Peyer's patch (tissue), 4 donors: ENCODE data around the gene TMEM178B.

Experiments used
- POLR2A ChIP-seq, 2 donors: fragments of 450-650 bp; IDR thresholded peaks; one replicate each; pipeline ENCODE4 v1.5.1; 2017; ENCODE audit warnings: antibody characterized with exemption in 2 of 2, mild to moderate bottlenecking in 2 of 2, moderate library complexity in 2 of 2
- TF ChIP-seq, protein P1 (sequence below), 6 experiments: fragments of 450-650 bp in 4 of 6; fragments of 200-600 bp in 2 of 6; sonication (generic) in 1 of 6; IDR thresholded peaks; one replicate each; pipeline ENCODE4 v1.5.1; 2017 to 2019; ENCODE audit warnings: antibody characterized with exemption in 6 of 6, mild to moderate bottlenecking in 3 of 6, moderate library complexity in 1 of 6

DNA sequence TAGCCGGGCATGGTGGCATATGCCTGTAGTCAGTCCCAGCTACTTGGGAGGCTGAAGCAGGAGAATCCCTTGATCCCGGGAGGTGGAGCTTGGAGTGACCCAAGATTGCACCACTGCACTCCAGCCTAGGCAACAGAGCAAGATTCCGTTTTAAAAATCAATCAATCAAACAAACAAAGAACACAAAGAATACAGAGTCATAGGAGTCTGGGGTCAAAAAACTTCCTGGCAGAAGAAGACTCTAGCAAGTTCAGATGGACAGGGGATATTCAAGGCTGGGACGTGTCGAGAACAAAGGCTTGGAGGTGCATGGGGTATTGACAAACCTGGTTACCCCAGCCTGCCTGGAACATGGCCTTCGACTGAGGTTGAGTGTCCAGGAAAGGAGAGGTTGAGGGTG, 248.5 kb downstream of the TMEM178B start:
- TF ChIP-seq POLR2A (IDR thresholded peaks at IDR 0.05), result no peak
- TF ChIP-seq, protein P1, sequence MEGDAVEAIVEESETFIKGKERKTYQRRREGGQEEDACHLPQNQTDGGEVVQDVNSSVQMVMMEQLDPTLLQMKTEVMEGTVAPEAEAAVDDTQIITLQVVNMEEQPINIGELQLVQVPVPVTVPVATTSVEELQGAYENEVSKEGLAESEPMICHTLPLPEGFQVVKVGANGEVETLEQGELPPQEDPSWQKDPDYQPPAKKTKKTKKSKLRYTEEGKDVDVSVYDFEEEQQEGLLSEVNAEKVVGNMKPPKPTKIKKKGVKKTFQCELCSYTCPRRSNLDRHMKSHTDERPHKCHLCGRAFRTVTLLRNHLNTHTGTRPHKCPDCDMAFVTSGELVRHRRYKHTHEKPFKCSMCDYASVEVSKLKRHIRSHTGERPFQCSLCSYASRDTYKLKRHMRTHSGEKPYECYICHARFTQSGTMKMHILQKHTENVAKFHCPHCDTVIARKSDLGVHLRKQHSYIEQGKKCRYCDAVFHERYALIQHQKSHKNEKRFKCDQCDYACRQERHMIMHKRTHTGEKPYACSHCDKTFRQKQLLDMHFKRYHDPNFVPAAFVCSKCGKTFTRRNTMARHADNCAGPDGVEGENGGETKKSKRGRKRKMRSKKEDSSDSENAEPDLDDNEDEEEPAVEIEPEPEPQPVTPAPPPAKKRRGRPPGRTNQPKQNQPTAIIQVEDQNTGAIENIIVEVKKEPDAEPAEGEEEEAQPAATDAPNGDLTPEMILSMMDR (IDR thresholded peaks at IDR 0.05), result no peak
